HCT116 (cell line): Measurements from ENCODE around the gene DCTD. TPM values are rescaled to one million over a fixed set of nuclear protein-coding genes. Genes with fewer than 3 reads are reported as not detected.

Experiments
- ATAC-seq: fragments of 200-7000 bp; cut with Tn5 transposase; 2 replicates; pipeline ENCODE4 v1.9.1; 2020; ENCODE audit warnings: mild to moderate bottlenecking, moderate library complexity
- BruUV-seq: library from RNA; stranded (reverse); fragments of 400-500 nt; replicated peaks from 2 replicates; lab custom pipeline; 2021; lab: Mats Ljungman, UMichigan
- CTCF ChIA-PET: fragments of 300-600 bp; sonication (Branson Sonifier 250); formaldehyde crosslinking; loops from one replicate; lab custom pipeline; 2021; ENCODE audit warnings: antibody characterized with exemption; lab: Charles Lee
- POLR2A ChIA-PET: fragments of 300-600, 350-600 bp; sonication (Branson Sonifier 250); formaldehyde crosslinking; loops from one replicate; lab custom pipeline; 2021; ENCODE audit warnings: antibody characterized with exemption; lab: Charles Lee
- RAD21 ChIA-PET, 2 experiments: fragments of 300-600 bp; sonication (Branson Sonifier 250); formaldehyde crosslinking; loops; one replicate each; lab custom pipeline; 2023; ENCODE audit warnings: low total read pairs in 2 of 2; ENCODE audit not compliant: uncharacterized antibody in 2 of 2, unreplicated experiment in 2 of 2, low non-redundant PET in 1 of 2; lab: Charles Lee
- DNase-seq: peaks from one replicate; pipeline ENCODE4 v3.0.0-alpha.2; 2010; ENCODE audit warnings: low read depth, low spot score
- H2AFZ ChIP-seq: fragments of 200-600 bp; shearing (Covaris generic), sonication (generic); 2 replicates; pipeline ENCODE4 v1.6.1; 2017; ENCODE audit warnings: low read depth, mixed run types, mixed read lengths, antibody characterized with exemption, low read length; ENCODE audit not compliant: poor library complexity, severe bottlenecking
- H3K27ac ChIP-seq: 2 replicates; pipeline ENCODE4 v1.5.1; 2012; ENCODE audit warnings: low read depth, low read length
- H3K27me3 ChIP-seq: fragments of 200-600 bp; sonication (generic); 2 replicates; pipeline ENCODE4 v1.6.1; 2016; ENCODE audit warnings: mixed run types, low read length, mixed read lengths; ENCODE audit not compliant: insufficient read depth
- H3K36me3 ChIP-seq, 2 experiments: fragments of 200-500 bp in 1 of 2; fragments of 200-600 bp in 1 of 2; sonication (Bioruptor generic) in 1 of 2; sonication (generic) in 1 of 2; 2 replicates each; pipeline versions ENCODE4 v1.5.1 to v1.6.1; 2014 to 2016; ENCODE audit warnings: low read length in 2 of 2, inconsistent platforms in 1 of 2, mixed read lengths in 1 of 2, mixed run types in 1 of 2; ENCODE audit not compliant: insufficient read depth in 2 of 2, control insufficient read depth in 1 of 2
- H3K4me1 ChIP-seq, 2 experiments: fragments of 200-600 bp in 1 of 2; sonication (generic) in 1 of 2; 2 replicates each; pipeline versions ENCODE4 v1.5.1 to v1.6.1; 2012 to 2017; ENCODE audit warnings: low read length in 2 of 2, inconsistent platforms in 1 of 2, mild to moderate bottlenecking in 1 of 2, mixed read lengths in 1 of 2, mixed run types in 1 of 2, moderate library complexity in 1 of 2; ENCODE audit not compliant: insufficient read depth in 2 of 2, control insufficient read depth in 1 of 2
- H3K4me2 ChIP-seq: fragments of 200-600 bp; sonication (generic); 2 replicates; pipeline ENCODE4 v1.6.1; 2017; ENCODE audit warnings: mixed run types, low read length, mixed read lengths
- H3K4me3 ChIP-seq, 2 experiments: fragments of 200-600 bp in 1 of 2; sonication (generic) in 1 of 2; replicated peaks in 1 of 2; 2 replicates each; pipeline ENCODE4 v1.5.1; 2011 to 2016; ENCODE audit warnings: low read length in 2 of 2, control low read depth in 1 of 2, low read depth in 1 of 2, mild to moderate bottlenecking in 1 of 2, mixed read lengths in 1 of 2, mixed run types in 1 of 2
- H3K79me2 ChIP-seq: fragments of 200-600 bp; sonication (generic); 2 replicates; pipeline ENCODE4 v1.6.1; 2017; ENCODE audit warnings: mild to moderate bottlenecking, mixed run types, low read length, moderate library complexity, mixed read lengths; ENCODE audit not compliant: insufficient read depth
- H3K9ac ChIP-seq: fragments of 200-600 bp; sonication (generic); 2 replicates; pipeline ENCODE4 v1.6.1; 2016; ENCODE audit warnings: low read length, mixed read lengths
- H3K9me2 ChIP-seq: fragments of 200-600 bp; sonication (generic), shearing (Covaris generic); 2 replicates; pipeline ENCODE4 v1.6.1; 2017; ENCODE audit warnings: mixed run types, mild to moderate bottlenecking, moderate library complexity; ENCODE audit not compliant: insufficient read depth
- H3K9me3 ChIP-seq, 2 experiments: fragments of 200-500 bp in 1 of 2; fragments of 200-600 bp in 1 of 2; sonication (Bioruptor generic) in 1 of 2; sonication (generic) in 1 of 2; 2 replicates each; pipeline ENCODE4 v1.6.1; 2014 to 2017; ENCODE audit warnings: low read length in 2 of 2, mixed read lengths in 2 of 2, inconsistent platforms in 1 of 2, low read depth in 1 of 2, mild to moderate bottlenecking in 1 of 2, mixed run types in 1 of 2, moderate library complexity in 1 of 2; ENCODE audit not compliant: control insufficient read depth in 1 of 2, insufficient read depth in 1 of 2
- H4K20me1 ChIP-seq: fragments of 200-600 bp; sonication (generic), shearing (Covaris generic); 2 replicates; pipeline ENCODE4 v1.6.1; 2017; ENCODE audit warnings: mixed run types, mild to moderate bottlenecking, moderate library complexity; ENCODE audit not compliant: insufficient read depth
- ATF3 ChIP-seq: IDR thresholded peaks from 2 replicates; pipeline ENCODE4 v1.6.1; 2012
- CBX3 ChIP-seq: IDR thresholded peaks from 2 replicates; pipeline ENCODE4 v1.6.1; 2012; ENCODE audit warnings: low read depth
- CEBPB ChIP-seq: IDR thresholded peaks from 2 replicates; pipeline ENCODE4 v1.6.1; 2012; ENCODE audit warnings: low read depth
- CTCF ChIP-seq, 3 experiments: fragments of 200-600 bp in 1 of 3; sonication (generic) in 1 of 3; IDR thresholded peaks in 2 of 3; conservative IDR thresholded peaks in 1 of 3; 2 replicates each; pipeline ENCODE4 v1.5.1; 2012 to 2017; ENCODE audit warnings: low read depth in 2 of 3, low read length in 2 of 3, antibody characterized with exemption in 1 of 3, borderline replicate concordance in 1 of 3, control low read depth in 1 of 3, mild to moderate bottlenecking in 1 of 3, mixed read lengths in 1 of 3, mixed run types in 1 of 3, moderate library complexity in 1 of 3; ENCODE audit not compliant: insufficient read depth in 1 of 3
- EGR1 ChIP-seq: IDR thresholded peaks from 2 replicates; pipeline ENCODE4 v1.6.1; 2012; ENCODE audit warnings: low read depth
- EZH2phosphoT487 ChIP-seq: fragments of 200-600 bp; IDR thresholded peaks from 2 replicates; pipeline ENCODE4 v1.6.1; 2018; ENCODE audit warnings: antibody characterized with exemption, borderline replicate concordance
- FOSL1 ChIP-seq: IDR thresholded peaks from 2 replicates; pipeline ENCODE4 v1.6.1; 2012; ENCODE audit warnings: low read depth
- JUND ChIP-seq: IDR thresholded peaks from 2 replicates; pipeline ENCODE4 v1.6.1; 2012
- MAX ChIP-seq: IDR thresholded peaks from 2 replicates; pipeline ENCODE4 v1.6.1; 2012
- POLR2A ChIP-seq: IDR thresholded peaks from 2 replicates; pipeline ENCODE4 v1.7.0; 2011; ENCODE audit warnings: borderline replicate concordance; ENCODE audit not compliant: insufficient read depth, insufficient read length; ENCODE audit errors: extremely low read depth
- REST ChIP-seq: IDR thresholded peaks from 2 replicates; pipeline ENCODE4 v1.6.1; 2012; ENCODE audit warnings: low read depth
- SIN3A ChIP-seq: IDR thresholded peaks from 2 replicates; pipeline ENCODE4 v1.6.1; 2012; ENCODE audit warnings: low read depth
- TCF7L2 ChIP-seq: IDR thresholded peaks from 2 replicates; pipeline ENCODE4 v1.7.0; 2011; ENCODE audit warnings: borderline replicate concordance, inconsistent platforms; ENCODE audit not compliant: insufficient read depth, insufficient read length; ENCODE audit errors: extremely low read depth
- YY1 ChIP-seq: IDR thresholded peaks from 2 replicates; pipeline ENCODE4 v1.6.1; 2011; ENCODE audit warnings: low read length, low read depth, moderate library complexity, mild to moderate bottlenecking; ENCODE audit not compliant: insufficient replicate concordance; ENCODE audit errors: extremely low read depth
- intact Hi-C: fragments of 100-400 bp; cut with micrococcal nuclease; formaldehyde crosslinking; loops from 2 replicates; pipeline ENCODE4 v1.10.0; 2022
- total RNA-seq: library from RNA; stranded (reverse); gene quantifications from one replicate; pipeline ENCODE4 v1.2.1, GENCODE V29; 2021; ENCODE audit not compliant: unreplicated experiment

The DCTD gene
- total RNA-seq, 1 experiment from 2014 or later, result 96.3 TPM

- Histone ChIP-seq H3K9me2 (no peaks in the 10 kb centered on the region), H2AFZ (no peak overlapping the region), H3K27ac (no peak overlapping the region), H3K4me3 (no peak overlapping the region), H3K4me2 (no peak overlapping the region), H3K9ac (no peak overlapping the region), H3K36me3 (peaks cover 19 to 32% of the 10 kb centered on the region in 2 experiments), H3K4me1 (no peaks in the 10 kb centered on the region), H3K79me2 (peaks cover 65% of the 10 kb centered on the region), H3K27me3 (no peaks in the 10 kb centered on the region), H3K9me3 (no peaks in the 10 kb centered on the region), H4K20me1 (no peaks in the 10 kb centered on the region)
- ChIA-PET POLR2A (no interaction called here), RAD21 (no interaction called here), CTCF (no interaction called here)
- BruUV-seq, result no TSS peak
- ATAC-seq (no peak), DNase-seq (no peak)
- intact Hi-C loops, result no loop called here
- TF ChIP-seq EGR1, result no peak
- TF ChIP-seq ATF3, result no peak
- no peak for TF ChIP-seq EZH2phosphoT487
- TF ChIP-seq REST, result no peak
- no peak for TF ChIP-seq CEBPB
- no peak for TF ChIP-seq SIN3A
- TF ChIP-seq MAX, result no peak
- TF ChIP-seq JUND, result no peak
- TF ChIP-seq TCF7L2, result no peak
- no peak for TF ChIP-seq CTCF (IDR thresholded peaks at IDR 0.05 in 2 of 3, conservative IDR thresholded peaks at IDR 0.05 in 1 of 3; ENCODE audit: borderline replicate concordance in 1 of 3, insufficient read depth in 1 of 3, low read depth in 2 of 3, low read length in 2 of 3)
- TF ChIP-seq POLR2A, result no peak
- TF ChIP-seq FOSL1, result no peak
- no peak for TF ChIP-seq YY1
- no peak for TF ChIP-seq CBX3
Measured at GRCh38 chr4:182906786-182907185, 10.4 kb downstream of the DCTD start.
